GM23338 (cell line): Measurements from ENCODE around the gene ANXA2R. TPM values are rescaled to one million over a fixed set of nuclear protein-coding genes. Genes with fewer than 3 reads are reported as not detected.

ENCODE experiments used
- ATAC-seq: fragments of 200-7000 bp; cut with Tn5 transposase; 3 replicates; pipeline ENCODE4 v1.9.1; 2020
- DNase-seq: peaks from one replicate; pipeline ENCODE4 v3.0.0-alpha.2; 2015; ENCODE audit warnings: low spot score
- H2AFZ ChIP-seq: fragments of 200-600 bp; sonication (generic); 2 replicates; pipeline ENCODE4 v1.8.0; 2016; ENCODE audit warnings: antibody characterized with exemption, mild to moderate bottlenecking, moderate library complexity
- H3F3A ChIP-seq: fragments of 200-600 bp; sonication (generic); replicated peaks from 2 replicates; pipeline ENCODE4 v1.8.0; 2017; ENCODE audit warnings: antibody characterized with exemption, mixed run types, low read depth
- H3K27ac ChIP-seq: fragments of 200-600 bp; sonication (generic); 2 replicates; pipeline ENCODE4 v1.6.1; 2016; ENCODE audit warnings: low read depth
- H3K27me3 ChIP-seq: fragments of 200-600 bp; sonication (generic); 2 replicates; pipeline ENCODE4 v1.8.0; 2016; ENCODE audit warnings: mild to moderate bottlenecking, mixed run types, moderate library complexity; ENCODE audit not compliant: insufficient read depth
- H3K36me3 ChIP-seq: fragments of 200-600 bp; sonication (generic); 2 replicates; pipeline ENCODE4 v1.8.0; 2016; ENCODE audit warnings: mild to moderate bottlenecking; ENCODE audit not compliant: insufficient read depth
- H3K4me1 ChIP-seq: fragments of 200-600 bp; sonication (generic); 2 replicates; pipeline ENCODE4 v1.8.0; 2016; ENCODE audit warnings: mild to moderate bottlenecking, moderate library complexity; ENCODE audit not compliant: insufficient read depth
- H3K4me2 ChIP-seq: fragments of 200-600 bp; sonication (generic); 2 replicates; pipeline ENCODE4 v1.7.1; 2017; ENCODE audit warnings: mixed run types
- H3K4me3 ChIP-seq: fragments of 200-600 bp; sonication (generic); 2 replicates; pipeline ENCODE4 v1.6.1; 2016; ENCODE audit warnings: mixed run types
- H3K79me2 ChIP-seq: fragments of 200-600 bp; sonication (generic); replicated peaks from 2 replicates; pipeline ENCODE4 v1.8.0; 2017; ENCODE audit warnings: mild to moderate bottlenecking; ENCODE audit not compliant: insufficient read depth
- H3K9me2 ChIP-seq: fragments of 200-600 bp; sonication (generic); 2 replicates; pipeline ENCODE4 v1.8.0; 2017; ENCODE audit not compliant: insufficient read depth
- H4K20me1 ChIP-seq: fragments of 200-600 bp; sonication (generic); replicated peaks from 2 replicates; pipeline ENCODE4 v1.8.0; 2017; ENCODE audit warnings: mild to moderate bottlenecking; ENCODE audit not compliant: insufficient read depth
- H3K27ac Mint-ChIP-seq: 2 replicates; pipeline ENCODE4 v1.8.0; 2020; ENCODE audit warnings: inconsistent platforms, mild to moderate bottlenecking, moderate library complexity, mixed read lengths
- H3K27me3 Mint-ChIP-seq: 3 replicates; pipeline ENCODE4 v1.8.0; 2022; ENCODE audit warnings: low read depth, mild to moderate bottlenecking, moderate library complexity, mixed read lengths, inconsistent platforms; ENCODE audit not compliant: insufficient read depth, poor library complexity
- H3K36me3 Mint-ChIP-seq: 3 replicates; pipeline ENCODE4 v1.8.0; 2021; ENCODE audit warnings: low read depth, mild to moderate bottlenecking, inconsistent platforms, moderate library complexity, mixed read lengths
- H3K4me1 Mint-ChIP-seq: 3 replicates; pipeline ENCODE4 v1.8.0; 2020; ENCODE audit warnings: mild to moderate bottlenecking, inconsistent platforms, mixed read lengths
- H3K4me3 Mint-ChIP-seq: 3 replicates; pipeline ENCODE4 v1.8.0; 2021; ENCODE audit warnings: moderate library complexity, mild to moderate bottlenecking, inconsistent platforms, mixed read lengths
- H3K9me3 Mint-ChIP-seq: 3 replicates; pipeline ENCODE4 v1.8.0; 2020; ENCODE audit warnings: moderate library complexity, mild to moderate bottlenecking, inconsistent platforms, mixed read lengths
- CREB1 ChIP-seq: fragments of 250-450 bp; sonication (Bioruptor Pico); IDR thresholded peaks from 2 replicates; pipeline ENCODE4 v1.5.0; 2020; ENCODE audit warnings: low read depth, mild to moderate bottlenecking, moderate library complexity
- CTCF ChIP-seq, 2 experiments: fragments of 200-600 bp in 1 of 2; sonication (generic) in 1 of 2; conservative IDR thresholded peaks; 2 replicates each; pipeline versions ENCODE4 v1.5.1 to v1.6.1; 2016 to 2017; ENCODE audit warnings: antibody characterized with exemption in 2 of 2, low read depth in 2 of 2, mild to moderate bottlenecking in 2 of 2, moderate library complexity in 1 of 2
- ETS1 ChIP-seq: IDR thresholded peaks from 2 replicates; pipeline ENCODE4 v1.6.1; 2016; ENCODE audit warnings: antibody characterized with exemption
- POLR2AphosphoS5 ChIP-seq: IDR thresholded peaks from 2 replicates; pipeline ENCODE4 v1.6.1; 2016; ENCODE audit warnings: antibody characterized with exemption, low read depth
- STAT1 ChIP-seq: IDR thresholded peaks from one replicate; pipeline ENCODE4 v1.6.1; 2016; ENCODE audit warnings: antibody characterized with exemption; ENCODE audit not compliant: unreplicated experiment
- polyA plus RNA-seq: library from polyadenylated mRNA; unstranded; fragments of >200 nt; fragmentation: Nextera tagmentation; extraction: Ambion mirVana; gene quantifications from 2 replicates; pipeline ENCODE4 v1.2.1, GENCODE V29; 2016
- total RNA-seq: library from RNA; depleted of rRNA; stranded (reverse); fragments of >200 nt; shearing (Covaris generic); gene quantifications from 2 replicates; pipeline ENCODE4 v1.2.3, GENCODE V29; 2014

Gene ANXA2R
- total and polyA plus RNA-seq, 2 experiments from 2014 or later, result 0.21 TPM; not detected in 1

GRCh38 chr5:43008363-43009153 lies 31.6 kb downstream of the ANXA2R start:
- H3K36me3 Mint-ChIP-seq, result no peaks in the 10 kb centered on the region
- H3K4me3 ChIP-seq, result peak overlapping the region; percentile 62
- TF ChIP-seq ETS1, result no peak
- peak in 1 of 2 experiments; percentile 24; a peak in 3 of 4 replicates for TF ChIP-seq CTCF (conservative IDR thresholded peaks at IDR 0.05; ENCODE audit: low read depth in 2 of 2)
- peak; percentile 56 for TF ChIP-seq CREB1 (CRISPR knock-in tag)
- TF ChIP-seq STAT1, result no peak
- no peaks in the 10 kb centered on the region for H3K4me1 ChIP-seq
- peak overlapping the region; percentile 82 for H3K4me2 ChIP-seq
- no peaks in the 10 kb centered on the region for H3K9me2 ChIP-seq
- peak overlapping the region; percentile 86 for H3K4me3 Mint-ChIP-seq
- ATAC-seq (peak; percentile 80), DNase-seq (peak; percentile 96)
- peak overlapping the region; percentile 99 for H2AFZ ChIP-seq
- no peak overlapping the region; the same call in 1 of the 2 replicates for H3K27ac Mint-ChIP-seq
- H3K79me2 ChIP-seq, result no peaks in the 10 kb centered on the region
- H4K20me1 ChIP-seq, result no peaks in the 10 kb centered on the region; the same call in 1 of the 2 replicates
- H3F3A ChIP-seq, result peaks cover 10% of the 10 kb centered on the region
- no peak overlapping the region for H3K27ac ChIP-seq
- H3K27me3 Mint-ChIP-seq, result peaks cover 82% of the 10 kb centered on the region
- H3K9me3 Mint-ChIP-seq, result no peaks in the 10 kb centered on the region
- no peaks in the 10 kb centered on the region for H3K36me3 ChIP-seq
- H3K27me3 ChIP-seq, result peaks cover 89% of the 10 kb centered on the region
- H3K4me1 Mint-ChIP-seq, result peaks cover 16% of the 10 kb centered on the region

GRCh38 chr5:43007911-43008362 lies 32.2 kb downstream of the ANXA2R start:
- peaks cover 16% of the 10 kb centered on the region for H3K4me1 Mint-ChIP-seq
- Histone ChIP-seq H3K79me2 (no peaks in the 10 kb centered on the region), H3K4me2 (peak overlapping the region; percentile 82), H3K9me2 (no peaks in the 10 kb centered on the region), H3K27me3 (peaks cover 89% of the 10 kb centered on the region), H3K27ac (no peak overlapping the region), H3K4me1 (no peaks in the 10 kb centered on the region), H3F3A (peaks cover 10% of the 10 kb centered on the region), H3K36me3 (no peaks in the 10 kb centered on the region), H2AFZ (peak overlapping the region; percentile 99), H4K20me1 (no peaks in the 10 kb centered on the region; the same call in 1 of the 2 replicates), H3K4me3 (peak overlapping the region; percentile 62)
- H3K9me3 Mint-ChIP-seq, result no peaks in the 10 kb centered on the region
- TF ChIP-seq CTCF (conservative IDR thresholded peaks at IDR 0.05; ENCODE audit: low read depth in 2 of 2) (0 out of 4 replicates have a peak, but pooled peaks of 1 of the 2 experiments have one; percentile 6), POLR2AphosphoS5 (peak; percentile 29), CREB1 (CRISPR knock-in tag) (no peak)
- H3K27ac Mint-ChIP-seq, result no peak overlapping the region
- H3K4me3 Mint-ChIP-seq, result peak overlapping the region; percentile 86
- peak; percentile 88 for DNase-seq
- peaks cover 79% of the 10 kb centered on the region for H3K27me3 Mint-ChIP-seq
- no peaks in the 10 kb centered on the region for H3K36me3 Mint-ChIP-seq
- peak; percentile 77 for ATAC-seq
